ENCODE results near the gene VAMP3.

The VAMP3 gene

DNA sequence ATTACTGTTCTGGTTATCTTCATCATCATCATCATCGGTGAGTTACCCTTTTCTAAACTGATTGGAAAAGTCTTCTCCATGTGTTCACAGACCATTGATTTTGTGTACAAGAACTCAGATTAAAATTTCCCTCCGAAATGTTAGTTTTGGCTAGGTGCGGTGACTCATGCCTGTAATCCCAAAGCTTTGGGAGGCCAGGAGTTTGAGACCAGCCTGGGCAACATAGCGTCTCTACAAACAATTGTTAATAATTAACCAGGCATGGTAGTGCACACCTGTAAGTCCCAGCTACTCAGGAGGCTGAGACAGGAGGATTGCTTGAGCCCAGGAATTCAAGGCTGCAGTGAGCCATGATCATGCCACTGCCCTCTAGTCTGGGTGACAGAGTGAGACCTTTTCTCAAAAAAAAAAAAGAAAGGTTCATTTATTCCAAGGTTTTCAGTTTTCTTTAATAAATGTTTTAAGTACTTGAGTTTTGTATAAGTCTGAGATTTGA is 7.1 kb downstream of the VAMP3 start:
- TF ChIP-seq POLR2AphosphoS5 (IDR thresholded peaks at IDR 0.05; ENCODE audit: low read depth, low read length) = no peak
- TF ChIP-seq FOXP2 (optimal IDR thresholded peaks at IDR 0.05; ENCODE audit: borderline replicate concordance, extremely low read depth, extremely low read length, insufficient read depth) = no peak
- TF ChIP-seq SIN3A (IDR thresholded peaks at IDR 0.05; ENCODE audit: borderline replicate concordance, insufficient read depth, low read length) = no peak
- no peak for TF ChIP-seq TAF1 (IDR thresholded peaks at IDR 0.05; ENCODE audit: borderline replicate concordance, insufficient read depth, low read length)
- TF ChIP-seq, protein P1, sequence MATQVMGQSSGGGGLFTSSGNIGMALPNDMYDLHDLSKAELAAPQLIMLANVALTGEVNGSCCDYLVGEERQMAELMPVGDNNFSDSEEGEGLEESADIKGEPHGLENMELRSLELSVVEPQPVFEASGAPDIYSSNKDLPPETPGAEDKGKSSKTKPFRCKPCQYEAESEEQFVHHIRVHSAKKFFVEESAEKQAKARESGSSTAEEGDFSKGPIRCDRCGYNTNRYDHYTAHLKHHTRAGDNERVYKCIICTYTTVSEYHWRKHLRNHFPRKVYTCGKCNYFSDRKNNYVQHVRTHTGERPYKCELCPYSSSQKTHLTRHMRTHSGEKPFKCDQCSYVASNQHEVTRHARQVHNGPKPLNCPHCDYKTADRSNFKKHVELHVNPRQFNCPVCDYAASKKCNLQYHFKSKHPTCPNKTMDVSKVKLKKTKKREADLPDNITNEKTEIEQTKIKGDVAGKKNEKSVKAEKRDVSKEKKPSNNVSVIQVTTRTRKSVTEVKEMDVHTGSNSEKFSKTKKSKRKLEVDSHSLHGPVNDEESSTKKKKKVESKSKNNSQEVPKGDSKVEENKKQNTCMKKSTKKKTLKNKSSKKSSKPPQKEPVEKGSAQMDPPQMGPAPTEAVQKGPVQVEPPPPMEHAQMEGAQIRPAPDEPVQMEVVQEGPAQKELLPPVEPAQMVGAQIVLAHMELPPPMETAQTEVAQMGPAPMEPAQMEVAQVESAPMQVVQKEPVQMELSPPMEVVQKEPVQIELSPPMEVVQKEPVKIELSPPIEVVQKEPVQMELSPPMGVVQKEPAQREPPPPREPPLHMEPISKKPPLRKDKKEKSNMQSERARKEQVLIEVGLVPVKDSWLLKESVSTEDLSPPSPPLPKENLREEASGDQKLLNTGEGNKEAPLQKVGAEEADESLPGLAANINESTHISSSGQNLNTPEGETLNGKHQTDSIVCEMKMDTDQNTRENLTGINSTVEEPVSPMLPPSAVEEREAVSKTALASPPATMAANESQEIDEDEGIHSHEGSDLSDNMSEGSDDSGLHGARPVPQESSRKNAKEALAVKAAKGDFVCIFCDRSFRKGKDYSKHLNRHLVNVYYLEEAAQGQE (IDR thresholded peaks at IDR 0.05; ENCODE audit: insufficient read depth in 1 of 2, low read depth in 2 of 2, low read length in 2 of 2) = no peak

DNA sequence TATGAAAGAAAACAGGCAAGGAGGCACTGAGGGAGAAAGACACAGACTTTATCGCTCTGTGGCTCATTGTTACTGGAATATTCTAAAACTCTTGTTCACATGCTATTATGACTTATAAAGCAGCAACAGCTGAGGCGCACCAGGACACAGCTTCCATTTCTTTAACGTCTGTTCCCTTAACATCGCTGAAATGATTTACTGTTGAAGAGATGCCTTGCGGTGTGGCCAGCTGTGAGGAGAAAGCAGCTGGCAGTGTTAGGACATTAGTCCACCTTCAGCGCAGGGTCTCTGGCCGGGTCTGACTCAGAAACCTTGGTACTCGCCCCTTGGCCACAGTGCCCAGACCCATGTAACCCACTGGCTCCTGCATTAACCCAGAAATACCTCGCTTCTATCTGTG is 9.9 kb downstream of the VAMP3 start:
- TF ChIP-seq TAF1 (IDR thresholded peaks at IDR 0.05; ENCODE audit: borderline replicate concordance, insufficient read depth, low read length) = no peak
- TF ChIP-seq, protein P1 (IDR thresholded peaks at IDR 0.05; ENCODE audit: insufficient read depth in 1 of 2, low read depth in 2 of 2, low read length in 2 of 2) = no peak
- no peak for TF ChIP-seq FOXP2 (optimal IDR thresholded peaks at IDR 0.05; ENCODE audit: borderline replicate concordance, extremely low read depth, extremely low read length, insufficient read depth)
- no peak for TF ChIP-seq POLR2AphosphoS5 (IDR thresholded peaks at IDR 0.05; ENCODE audit: low read depth, low read length)
- TF ChIP-seq SIN3A (IDR thresholded peaks at IDR 0.05; ENCODE audit: borderline replicate concordance, insufficient read depth, low read length) = no peak

DNA sequence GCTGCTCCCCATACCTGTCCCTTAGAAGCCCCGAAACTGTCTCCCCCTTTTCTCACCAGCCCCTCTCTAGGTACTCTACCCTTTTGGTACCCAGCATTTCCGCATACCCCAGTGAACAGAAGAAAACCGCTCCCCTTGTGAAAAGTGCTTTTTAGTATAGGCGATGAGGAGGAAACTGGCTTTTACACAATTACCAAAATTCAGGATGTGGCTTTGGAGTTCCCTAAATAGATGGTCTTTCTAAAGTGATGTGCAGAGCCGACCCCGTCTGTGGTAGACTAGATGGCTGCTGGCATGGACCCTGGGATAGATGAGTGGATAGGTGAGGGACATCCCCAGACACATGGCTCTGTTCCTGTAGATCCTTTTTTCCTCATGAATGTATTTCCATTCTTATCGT is 10.4 kb downstream of the VAMP3 start:
- no peak for TF ChIP-seq POLR2AphosphoS5 (IDR thresholded peaks at IDR 0.05; ENCODE audit: low read depth, low read length)
- TF ChIP-seq TAF1 (IDR thresholded peaks at IDR 0.05; ENCODE audit: borderline replicate concordance, insufficient read depth, low read length) = no peak
- TF ChIP-seq FOXP2 (optimal IDR thresholded peaks at IDR 0.05; ENCODE audit: borderline replicate concordance, extremely low read depth, extremely low read length, insufficient read depth) = no peak
- TF ChIP-seq SIN3A (IDR thresholded peaks at IDR 0.05; ENCODE audit: borderline replicate concordance, insufficient read depth, low read length) = no peak
- TF ChIP-seq, protein P1 (IDR thresholded peaks at IDR 0.05; ENCODE audit: insufficient read depth in 1 of 2, low read depth in 2 of 2, low read length in 2 of 2) = no peak

DNA sequence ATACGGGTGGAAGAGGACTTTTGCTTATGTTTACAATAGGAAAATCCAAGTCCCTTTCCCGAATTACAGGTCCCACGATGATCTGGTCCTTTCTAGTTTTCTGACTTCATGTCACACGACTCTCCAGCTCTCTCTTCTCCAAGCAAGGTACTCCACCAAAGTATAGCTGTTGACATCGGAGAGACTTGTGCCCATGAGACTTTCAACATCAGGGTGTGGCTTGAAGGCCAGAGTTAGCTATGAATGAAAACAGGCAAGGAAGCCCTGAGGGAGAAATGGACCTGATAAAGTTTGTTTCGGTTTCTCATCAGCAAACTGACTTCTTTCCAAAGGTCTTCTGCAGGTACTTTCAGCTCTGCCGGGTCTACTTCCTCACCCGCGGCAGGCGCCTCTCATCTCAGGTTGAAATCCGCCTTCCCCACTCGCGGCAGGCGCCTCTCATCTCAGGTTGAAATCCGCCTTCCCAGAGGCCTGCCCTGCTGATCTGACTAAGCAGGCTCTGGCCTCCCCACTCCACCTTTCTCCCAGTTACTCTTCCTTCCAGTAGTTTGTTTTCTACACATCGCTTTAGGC is 10.9 kb downstream of the VAMP3 start:
- TF ChIP-seq SIN3A (IDR thresholded peaks at IDR 0.05; ENCODE audit: borderline replicate concordance, insufficient read depth, low read length) = no peak
- no peak for TF ChIP-seq TAF1 (IDR thresholded peaks at IDR 0.05; ENCODE audit: borderline replicate concordance, insufficient read depth, low read length)
- TF ChIP-seq, protein P1 (IDR thresholded peaks at IDR 0.05; ENCODE audit: insufficient read depth in 1 of 2, low read depth in 2 of 2, low read length in 2 of 2) = no peak
- no peak for TF ChIP-seq POLR2AphosphoS5 (IDR thresholded peaks at IDR 0.05; ENCODE audit: low read depth, low read length)
- TF ChIP-seq FOXP2 (optimal IDR thresholded peaks at IDR 0.05; ENCODE audit: borderline replicate concordance, extremely low read depth, extremely low read length, insufficient read depth) = no peak
